HEK293 (cell line): Measurements from ENCODE around the gene SMPD3.

ENCODE experiments used
- BCL11A ChIP-seq: fragments of 450-650 bp; formaldehyde crosslinking; IDR thresholded peaks from 2 replicates; pipeline ENCODE4 v1.5.1; 2016; ENCODE audit warnings: low read depth, missing biosample characterization, missing genetic modification characterization
- CTCF ChIP-seq: fragments of 450-650 bp; formaldehyde crosslinking; IDR thresholded peaks from 2 replicates; pipeline ENCODE4 v1.5.1; 2016; ENCODE audit warnings: missing biosample characterization, missing genetic modification characterization
- KLF7 ChIP-seq: fragments of 450-650 bp; formaldehyde crosslinking; IDR thresholded peaks from 2 replicates; pipeline ENCODE4 v1.5.1; 2016; ENCODE audit warnings: missing biosample characterization, missing genetic modification characterization, borderline replicate concordance
- REST ChIP-seq: fragments of 450-650 bp; formaldehyde crosslinking; IDR thresholded peaks from 2 replicates; pipeline ENCODE4 v1.5.1; 2016; ENCODE audit warnings: missing biosample characterization, missing genetic modification characterization
- SP2 ChIP-seq: fragments of 450-650 bp; formaldehyde crosslinking; IDR thresholded peaks from 2 replicates; pipeline ENCODE4 v1.5.1; 2016; ENCODE audit warnings: missing biosample characterization, missing genetic modification characterization
- ZFP69B ChIP-seq: fragments of 450-650 bp; formaldehyde crosslinking; IDR thresholded peaks from 2 replicates; pipeline ENCODE4 v1.5.1; 2016; ENCODE audit warnings: missing biosample characterization, missing genetic modification characterization
- ZNF221 ChIP-seq: fragments of 450-650 bp; formaldehyde crosslinking; IDR thresholded peaks from 2 replicates; pipeline ENCODE4 v1.5.1; 2017; ENCODE audit warnings: missing biosample characterization, missing genetic modification characterization, borderline replicate concordance
- ZNF292 ChIP-seq: fragments of 450-650 bp; formaldehyde crosslinking; IDR thresholded peaks from 2 replicates; pipeline ENCODE4 v1.5.1; 2016; ENCODE audit warnings: low read depth, missing biosample characterization, missing genetic modification characterization, borderline replicate concordance
- ZNF362 ChIP-seq: fragments of 450-650 bp; formaldehyde crosslinking; IDR thresholded peaks from 2 replicates; pipeline ENCODE4 v1.5.1; 2016; ENCODE audit warnings: missing biosample characterization, missing genetic modification characterization

GRCh38 chr16:68357521-68357922 lies 90.8 kb downstream of the SMPD3 start:
- no peak for TF ChIP-seq REST (tag by site-specific recombination)
- no peak for TF ChIP-seq ZNF362 (tag by site-specific recombination)
- no peak for TF ChIP-seq CTCF (tag by site-specific recombination)
- TF ChIP-seq BCL11A (tag by site-specific recombination) = no peak
- TF ChIP-seq SP2 (tag by site-specific recombination) = no peak
- TF ChIP-seq ZNF292 = no peak
- no peak for TF ChIP-seq ZFP69B (tag by site-specific recombination)
- TF ChIP-seq KLF7 = no peak
- no peak for TF ChIP-seq ZNF221 (tag by site-specific recombination)
